ENCODE results near the gene MYL9. TPM values are rescaled to one million over a fixed set of nuclear protein-coding genes. Genes with fewer than 3 reads are reported as not detected.

Gene MYL9
- total RNA-seq, 1 donor from 2014 or later: 274 TPM

GRCh38 chr20:36599912-36600345 is 58.6 kb downstream of the MYL9 start:
- no peak overlapping the region for H3K27ac ChIP-seq
- no peaks in the 10 kb centered on the region for H3K27me3 ChIP-seq (ENCODE audit: low read depth)
- peaks cover 9% of the 10 kb centered on the region for H3K4me1 ChIP-seq
- H3K9me3 ChIP-seq: no peaks in the 10 kb centered on the region
- H3K4me3 ChIP-seq: no peak overlapping the region
- DNase-seq (no peak), ATAC-seq (no peak)
- TF ChIP-seq, protein P1, sequence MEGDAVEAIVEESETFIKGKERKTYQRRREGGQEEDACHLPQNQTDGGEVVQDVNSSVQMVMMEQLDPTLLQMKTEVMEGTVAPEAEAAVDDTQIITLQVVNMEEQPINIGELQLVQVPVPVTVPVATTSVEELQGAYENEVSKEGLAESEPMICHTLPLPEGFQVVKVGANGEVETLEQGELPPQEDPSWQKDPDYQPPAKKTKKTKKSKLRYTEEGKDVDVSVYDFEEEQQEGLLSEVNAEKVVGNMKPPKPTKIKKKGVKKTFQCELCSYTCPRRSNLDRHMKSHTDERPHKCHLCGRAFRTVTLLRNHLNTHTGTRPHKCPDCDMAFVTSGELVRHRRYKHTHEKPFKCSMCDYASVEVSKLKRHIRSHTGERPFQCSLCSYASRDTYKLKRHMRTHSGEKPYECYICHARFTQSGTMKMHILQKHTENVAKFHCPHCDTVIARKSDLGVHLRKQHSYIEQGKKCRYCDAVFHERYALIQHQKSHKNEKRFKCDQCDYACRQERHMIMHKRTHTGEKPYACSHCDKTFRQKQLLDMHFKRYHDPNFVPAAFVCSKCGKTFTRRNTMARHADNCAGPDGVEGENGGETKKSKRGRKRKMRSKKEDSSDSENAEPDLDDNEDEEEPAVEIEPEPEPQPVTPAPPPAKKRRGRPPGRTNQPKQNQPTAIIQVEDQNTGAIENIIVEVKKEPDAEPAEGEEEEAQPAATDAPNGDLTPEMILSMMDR (IDR thresholded peaks at IDR 0.05): no peak
- H3K36me3 ChIP-seq: no peaks in the 10 kb centered on the region
- intact Hi-C loops (cut with DNase I): no loop called here

Other genes starting within 250 kb of the MYL9 start
- gene DLGAP4, start 235.2 kb upstream of the MYL9 start, total RNA-seq: 59.3 TPM
- gene TGIF2, start 32.1 kb downstream of the MYL9 start, total RNA-seq: 12.4 TPM
- 100.0 TPM for gene RAB5IF, start 64.3 kb downstream of the MYL9 start, total RNA-seq
- 1.4 TPM for gene SLA2, start 104.7 kb downstream of the MYL9 start, total RNA-seq
- 30.4 TPM for gene NDRG3, start 204.6 kb downstream of the MYL9 start, total RNA-seq
- 6.5 TPM for gene DSN1, start 232.2 kb downstream of the MYL9 start, total RNA-seq

Measured in lower lobe of right lung (tissue), 2 donors.